GM06990 (cell line): ENCODE measurements around the gene SPTBN4.

Source experiments
- DNase-seq: peaks from one replicate; pipeline ENCODE4 v3.0.0-alpha.2; 2011; ENCODE audit not compliant: insufficient read length; ENCODE audit errors: extremely low read depth
- H3K27me3 ChIP-seq: replicated peaks from 2 replicates; pipeline ENCODE4 v1.6.0; 2011; ENCODE audit warnings: low read length; ENCODE audit not compliant: control insufficient read depth, insufficient read depth
- H3K36me3 ChIP-seq: 2 replicates; pipeline ENCODE4 v1.5.1; 2011; ENCODE audit warnings: low read length; ENCODE audit not compliant: control insufficient read depth, insufficient read depth
- H3K4me3 ChIP-seq: replicated peaks from 2 replicates; pipeline ENCODE4 v1.5.1; 2011; ENCODE audit warnings: low read depth, mild to moderate bottlenecking, control low read depth, low read length
- TF ChIP-seq, protein P1 (sequence below): IDR thresholded peaks from 2 replicates; pipeline ENCODE4 v1.5.1; 2011; ENCODE audit warnings: low read length, control low read depth, mild to moderate bottlenecking, inconsistent platforms; ENCODE audit not compliant: insufficient read depth, poor library complexity, severe bottlenecking

SPTBN4 gene

GRCh38 chr19:40529093-40529954 is 62.5 kb downstream of the SPTBN4 start:
- peak; percentile 89 for DNase-seq
- no peaks in the 10 kb centered on the region; the same call in 1 of the 2 replicates for H3K27me3 ChIP-seq
- TF ChIP-seq, protein P1, sequence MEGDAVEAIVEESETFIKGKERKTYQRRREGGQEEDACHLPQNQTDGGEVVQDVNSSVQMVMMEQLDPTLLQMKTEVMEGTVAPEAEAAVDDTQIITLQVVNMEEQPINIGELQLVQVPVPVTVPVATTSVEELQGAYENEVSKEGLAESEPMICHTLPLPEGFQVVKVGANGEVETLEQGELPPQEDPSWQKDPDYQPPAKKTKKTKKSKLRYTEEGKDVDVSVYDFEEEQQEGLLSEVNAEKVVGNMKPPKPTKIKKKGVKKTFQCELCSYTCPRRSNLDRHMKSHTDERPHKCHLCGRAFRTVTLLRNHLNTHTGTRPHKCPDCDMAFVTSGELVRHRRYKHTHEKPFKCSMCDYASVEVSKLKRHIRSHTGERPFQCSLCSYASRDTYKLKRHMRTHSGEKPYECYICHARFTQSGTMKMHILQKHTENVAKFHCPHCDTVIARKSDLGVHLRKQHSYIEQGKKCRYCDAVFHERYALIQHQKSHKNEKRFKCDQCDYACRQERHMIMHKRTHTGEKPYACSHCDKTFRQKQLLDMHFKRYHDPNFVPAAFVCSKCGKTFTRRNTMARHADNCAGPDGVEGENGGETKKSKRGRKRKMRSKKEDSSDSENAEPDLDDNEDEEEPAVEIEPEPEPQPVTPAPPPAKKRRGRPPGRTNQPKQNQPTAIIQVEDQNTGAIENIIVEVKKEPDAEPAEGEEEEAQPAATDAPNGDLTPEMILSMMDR = peak; percentile 95
- H3K4me3 ChIP-seq = peak overlapping the region; percentile 50
- no peaks in the 10 kb centered on the region for H3K36me3 ChIP-seq

DNA sequence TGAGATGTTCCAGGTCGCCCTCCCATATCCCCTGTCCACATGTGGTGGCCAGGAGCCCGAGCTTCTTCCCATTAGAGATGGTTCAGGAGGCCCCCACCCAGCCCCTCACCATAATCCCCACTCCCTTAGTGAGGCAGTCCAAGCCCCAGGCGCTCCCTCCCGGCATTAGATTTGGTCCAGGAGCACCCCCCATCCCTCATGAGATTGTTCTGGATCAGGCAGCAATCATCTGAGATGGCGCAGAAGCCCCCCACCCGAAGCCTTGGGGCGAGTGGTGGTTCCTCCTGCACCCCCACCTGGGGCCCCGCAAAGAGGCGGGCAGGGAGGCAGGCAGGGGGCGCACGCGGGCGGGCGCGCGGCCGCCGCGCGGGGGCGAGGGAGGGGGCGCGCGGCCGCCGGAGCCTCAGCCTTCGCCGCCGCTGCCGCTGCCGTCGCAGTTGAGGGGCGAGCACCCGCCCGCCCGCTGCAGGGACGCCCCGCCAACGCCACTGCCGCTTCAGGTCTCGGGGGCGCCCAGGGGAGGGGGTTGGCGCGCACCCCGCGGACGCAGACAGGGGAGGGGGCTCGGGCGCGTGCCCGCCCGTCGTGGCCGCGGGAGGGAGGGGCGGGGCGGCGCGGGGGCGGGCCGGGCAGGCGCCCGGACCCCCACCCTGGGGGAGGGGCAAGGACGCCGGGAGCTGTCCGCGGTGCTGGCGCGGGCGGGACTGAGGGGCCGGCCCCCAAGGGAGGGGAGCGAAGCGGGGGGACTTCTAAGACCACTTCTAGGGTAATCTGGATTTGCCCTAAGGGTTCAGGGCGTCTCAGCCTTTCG is 63.5 kb downstream of the SPTBN4 start:
- no peak for DNase-seq
- H3K4me3 ChIP-seq = no peak overlapping the region
- TF ChIP-seq, protein P1 = peak; percentile 21
- no peaks in the 10 kb centered on the region; the same call in 1 of the 2 replicates for H3K27me3 ChIP-seq
- H3K36me3 ChIP-seq = no peaks in the 10 kb centered on the region

- DNase-seq = no peak
- TF ChIP-seq, protein P1 = no peak
- Histone ChIP-seq H3K27me3 (no peaks in the 10 kb centered on the region; the same call in 1 of the 2 replicates), H3K4me3 (no peak overlapping the region), H3K36me3 (no peaks in the 10 kb centered on the region)
Measured at GRCh38 chr19:40533508-40533907, 66.7 kb downstream of the SPTBN4 start.

- TF ChIP-seq, protein P1 = no peak
- DNase-seq = no peak
Measured at GRCh38 chr19:40534148-40534547, 67.3 kb downstream of the SPTBN4 start.

DNA sequence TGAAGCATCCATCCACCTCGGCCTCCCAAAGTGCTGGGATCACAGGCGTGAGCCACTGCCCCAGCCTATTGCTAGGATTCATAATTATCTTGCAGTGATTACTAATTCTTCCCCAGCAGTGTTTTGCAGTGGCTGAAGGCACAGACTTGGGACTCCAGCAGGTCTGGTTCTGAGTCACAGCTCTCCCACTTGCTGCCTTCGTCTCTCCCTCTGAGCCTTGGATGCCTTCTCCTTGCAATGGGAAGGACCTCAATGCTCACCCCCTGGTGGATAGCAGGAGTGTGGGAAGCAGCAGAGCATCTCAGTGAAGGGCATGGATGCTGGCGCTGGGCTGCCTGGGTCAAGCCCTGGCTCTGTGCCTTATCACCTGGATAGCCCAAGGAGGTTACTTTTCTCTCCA is 72.3 kb downstream of the SPTBN4 start:
- Histone ChIP-seq H3K4me3 (no peak overlapping the region), H3K36me3 (no peaks in the 10 kb centered on the region), H3K27me3 (no peaks in the 10 kb centered on the region)
- DNase-seq = no peak
- TF ChIP-seq, protein P1 = no peak

More at GRCh38 chr19:40534148-40534547, 67.3 kb downstream of the SPTBN4 start:
- Histone ChIP-seq H3K27me3 (no peaks in the 10 kb centered on the region; the same call in 1 of the 2 replicates), H3K36me3 (no peaks in the 10 kb centered on the region), H3K4me3 (no peak overlapping the region)
